HepG2 (cell line): ENCODE results near the gene ALDH7A1. TPM values are rescaled to one million over a fixed set of nuclear protein-coding genes. Genes with fewer than 3 reads are reported as not detected.

Experiments
- ATF1 ChIP-seq: IDR thresholded peaks from 2 replicates; pipeline ENCODE4 v1.6.1; 2016; ENCODE audit warnings: mild to moderate bottlenecking, control low read depth
- CBFB ChIP-seq: sonication (generic); formaldehyde crosslinking; IDR thresholded peaks from 2 replicates; pipeline ENCODE4 v1.4.0; 2020; ENCODE audit warnings: missing genetic modification reagents
- CBX5 ChIP-seq: sonication (generic); formaldehyde crosslinking; IDR thresholded peaks from 2 replicates; pipeline ENCODE4 v1.4.0; 2020; ENCODE audit warnings: missing genetic modification reagents, borderline replicate concordance
- DPF2 ChIP-seq: sonication (generic); formaldehyde crosslinking; IDR thresholded peaks from 2 replicates; pipeline ENCODE4 v1.4.0; 2020; ENCODE audit warnings: mild to moderate bottlenecking, low read depth, missing genetic modification reagents, borderline replicate concordance
- HMG20B ChIP-seq: conservative IDR thresholded peaks from 2 replicates; pipeline ENCODE4 v1.6.1; 2016; ENCODE audit warnings: missing genetic modification reagents, missing compliant biosample characterization
- NBN ChIP-seq: fragments of 450-650 bp; conservative IDR thresholded peaks from 2 replicates; pipeline ENCODE4 v1.6.1; 2017
- NFRKB ChIP-seq: fragments of 450-650 bp; IDR thresholded peaks from 2 replicates; pipeline ENCODE4 v1.6.1; 2017
- PHF5A ChIP-seq: IDR thresholded peaks from one replicate; pipeline ENCODE4 v1.6.1; 2018; ENCODE audit warnings: low read depth, missing genetic modification reagents; ENCODE audit not compliant: unreplicated experiment
- RBFOX2 ChIP-seq: fragments of 200-400 bp; formaldehyde crosslinking; IDR thresholded peaks from 2 replicates; pipeline ENCODE4 v1.6.1; 2017; ENCODE audit warnings: low read depth, mild to moderate bottlenecking, low read length
- SP2 ChIP-seq: sonication (generic); formaldehyde crosslinking; IDR thresholded peaks from 2 replicates; pipeline ENCODE4 v1.5.1; 2020; ENCODE audit warnings: mild to moderate bottlenecking, missing genetic modification reagents
- TBX3 ChIP-seq: fragments of 450-650 bp; IDR thresholded peaks from 2 replicates; pipeline ENCODE4 v1.6.1; 2017; ENCODE audit warnings: antibody characterized with exemption, mild to moderate bottlenecking, inconsistent platforms, borderline replicate concordance
- ZNF335 ChIP-seq: sonication (generic); formaldehyde crosslinking; IDR thresholded peaks from 2 replicates; pipeline ENCODE4 v1.4.0; 2020; ENCODE audit warnings: missing genetic modification reagents
- ZNF510 ChIP-seq: sonication (generic); formaldehyde crosslinking; IDR thresholded peaks from 2 replicates; pipeline ENCODE4 v1.4.0; 2020; ENCODE audit warnings: low read depth, mild to moderate bottlenecking, missing genetic modification reagents
- polyA plus RNA-seq, 8 experiments: library from polyadenylated mRNA; depleted of rRNA in 3 of 8; stranded (reverse) in 7 of 8; unstranded in 1 of 8; fragments of >200 nt; fragmentation: Illumina TruSeq in 4 of 8; extraction: Trizol in 4 of 8; gene quantifications; 2 replicates each; pipeline versions ENCODE4 v1.2.1 to v1.2.3, GENCODE V29; 2011 to 2016; ENCODE audit warnings: low read depth in 4 of 8, missing spikeins in 1 of 8, mixed read lengths in 1 of 8; ENCODE audit not compliant: insufficient read depth in 1 of 8
- total RNA-seq, 5 experiments: library from RNA; depleted of rRNA; stranded (reverse); fragments of >200 nt; fragmentation: Illumina TruSeq; extraction: Trizol; gene quantifications; 2 replicates each; pipeline ENCODE4 v1.2.3, GENCODE V29; 2016; ENCODE audit warnings: low read depth in 1 of 5
- TF ChIP-seq, protein P1 (sequence below): sonication (generic); formaldehyde crosslinking; IDR thresholded peaks from 2 replicates; pipeline ENCODE4 v1.4.0; 2020; ENCODE audit warnings: missing genetic modification reagents
- TF ChIP-seq, protein P2 (sequence below): IDR thresholded peaks from 2 replicates; pipeline ENCODE4 v1.6.1; 2012; ENCODE audit warnings: low read depth, low read length, improper control_type of control experiment
- TF ChIP-seq, protein P3 (sequence below): sonication (generic); formaldehyde crosslinking; IDR thresholded peaks from 2 replicates; pipeline ENCODE4 v1.4.0; 2020; ENCODE audit warnings: mild to moderate bottlenecking, missing genetic modification reagents
- TF ChIP-seq, protein P4 (sequence below): sonication (generic); formaldehyde crosslinking; IDR thresholded peaks from 2 replicates; pipeline ENCODE4 v1.9.0; 2022; ENCODE audit warnings: low read depth, missing genetic modification reagents
- TF ChIP-seq, protein P5 (sequence below): sonication (generic); formaldehyde crosslinking; IDR thresholded peaks from 2 replicates; pipeline ENCODE4 v1.5.1; 2020; ENCODE audit warnings: missing genetic modification reagents, mild to moderate bottlenecking, borderline replicate concordance
- TF ChIP-seq, protein P6 (sequence below): IDR thresholded peaks from 2 replicates; pipeline ENCODE4 v1.6.1; 2016; ENCODE audit warnings: control low read depth

The ALDH7A1 gene
- total and polyA plus RNA-seq, 2 of the 13 experiments (the other 11 are each of a cell fraction or from before 2014, with no cell fraction given) = 69.0 to 100 TPM

DNA sequence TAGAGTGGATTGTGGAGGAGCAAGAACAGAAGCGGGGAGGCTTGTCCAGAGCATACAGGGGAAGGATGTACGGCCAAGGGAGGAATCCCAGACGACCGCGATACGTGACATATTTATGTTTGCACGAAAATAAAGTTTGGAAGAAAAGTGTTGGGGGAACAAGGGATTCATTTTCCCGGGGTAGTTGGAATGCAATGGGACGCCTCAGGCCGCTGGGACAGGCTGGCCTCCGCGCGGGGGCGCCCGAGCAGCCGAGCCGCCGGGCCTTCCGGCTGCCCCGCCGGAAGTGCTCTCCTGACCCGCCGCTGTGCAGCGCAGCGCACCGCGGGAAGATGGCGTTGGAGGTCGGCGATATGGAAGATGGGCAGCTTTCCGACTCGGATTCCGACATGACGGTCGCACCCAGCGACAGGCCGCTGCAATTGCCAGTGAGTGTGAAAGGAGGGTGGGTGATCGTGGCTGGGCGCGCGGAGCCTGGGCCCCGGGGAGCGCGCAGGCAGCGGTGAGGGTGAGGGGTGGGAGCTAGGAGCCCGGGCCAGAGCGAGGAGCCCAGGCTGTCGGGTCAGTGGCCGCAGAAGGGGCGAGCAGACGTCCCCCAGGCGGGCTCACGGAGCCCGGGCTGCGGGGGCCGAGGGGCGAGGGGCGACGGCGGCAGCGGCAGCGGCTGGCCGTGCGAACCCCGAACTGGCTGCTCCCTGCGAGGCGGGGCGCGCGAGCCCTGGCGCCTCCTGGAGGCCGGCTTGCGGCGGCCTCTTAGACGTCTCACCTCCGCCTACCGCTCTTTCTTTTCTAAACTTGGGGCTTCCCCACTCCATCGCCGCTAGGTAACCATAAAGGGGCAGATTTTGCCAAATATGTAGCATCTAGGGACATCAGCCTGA is 5.9 kb upstream of the ALDH7A1 start, which contains the start of gene PHAX (continued):
- TF ChIP-seq RBFOX2 (peak; percentile 96), ATF1 (CRISPR knock-in tag) (no peak), CBFB (CRISPR knock-in tag) (peak; percentile 48; the same call in 1 of the 2 replicates), TBX3 (no peak), SP2 (no peak; the same call in 1 of the 2 replicates), PHF5A (no peak), NBN (no peak), CBX5 (CRISPR knock-in tag) (no peak), ZNF510 (CRISPR knock-in tag) (no peak), ZNF335 (CRISPR knock-in tag) (no peak), NFRKB (no peak), DPF2 (CRISPR knock-in tag) (no peak), HMG20B (CRISPR knock-in tag) (no peak)
- TF ChIP-seq, protein P1, sequence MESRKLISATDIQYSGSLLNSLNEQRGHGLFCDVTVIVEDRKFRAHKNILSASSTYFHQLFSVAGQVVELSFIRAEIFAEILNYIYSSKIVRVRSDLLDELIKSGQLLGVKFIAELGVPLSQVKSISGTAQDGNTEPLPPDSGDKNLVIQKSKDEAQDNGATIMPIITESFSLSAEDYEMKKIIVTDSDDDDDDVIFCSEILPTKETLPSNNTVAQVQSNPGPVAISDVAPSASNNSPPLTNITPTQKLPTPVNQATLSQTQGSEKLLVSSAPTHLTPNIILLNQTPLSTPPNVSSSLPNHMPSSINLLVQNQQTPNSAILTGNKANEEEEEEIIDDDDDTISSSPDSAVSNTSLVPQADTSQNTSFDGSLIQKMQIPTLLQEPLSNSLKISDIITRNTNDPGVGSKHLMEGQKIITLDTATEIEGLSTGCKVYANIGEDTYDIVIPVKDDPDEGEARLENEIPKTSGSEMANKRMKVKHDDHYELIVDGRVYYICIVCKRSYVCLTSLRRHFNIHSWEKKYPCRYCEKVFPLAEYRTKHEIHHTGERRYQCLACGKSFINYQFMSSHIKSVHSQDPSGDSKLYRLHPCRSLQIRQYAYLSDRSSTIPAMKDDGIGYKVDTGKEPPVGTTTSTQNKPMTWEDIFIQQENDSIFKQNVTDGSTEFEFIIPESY = peak; percentile 61
- TF ChIP-seq, protein P2, sequence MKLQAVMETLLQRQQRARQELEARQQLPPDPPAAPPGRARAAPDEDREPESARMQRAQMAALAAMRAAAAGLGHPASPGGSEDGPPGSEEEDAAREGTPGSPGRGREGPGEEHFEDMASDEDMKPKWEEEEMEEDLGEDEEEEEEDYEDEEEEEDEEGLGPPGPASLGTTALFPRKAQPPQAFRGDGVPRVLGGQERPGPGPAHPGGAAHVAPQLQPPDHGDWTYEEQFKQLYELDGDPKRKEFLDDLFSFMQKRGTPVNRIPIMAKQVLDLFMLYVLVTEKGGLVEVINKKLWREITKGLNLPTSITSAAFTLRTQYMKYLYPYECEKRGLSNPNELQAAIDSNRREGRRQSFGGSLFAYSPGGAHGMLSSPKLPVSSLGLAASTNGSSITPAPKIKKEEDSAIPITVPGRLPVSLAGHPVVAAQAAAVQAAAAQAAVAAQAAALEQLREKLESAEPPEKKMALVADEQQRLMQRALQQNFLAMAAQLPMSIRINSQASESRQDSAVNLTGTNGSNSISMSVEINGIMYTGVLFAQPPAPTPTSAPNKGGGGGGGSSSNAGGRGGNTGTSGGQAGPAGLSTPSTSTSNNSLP = no peak
- TF ChIP-seq, protein P3, sequence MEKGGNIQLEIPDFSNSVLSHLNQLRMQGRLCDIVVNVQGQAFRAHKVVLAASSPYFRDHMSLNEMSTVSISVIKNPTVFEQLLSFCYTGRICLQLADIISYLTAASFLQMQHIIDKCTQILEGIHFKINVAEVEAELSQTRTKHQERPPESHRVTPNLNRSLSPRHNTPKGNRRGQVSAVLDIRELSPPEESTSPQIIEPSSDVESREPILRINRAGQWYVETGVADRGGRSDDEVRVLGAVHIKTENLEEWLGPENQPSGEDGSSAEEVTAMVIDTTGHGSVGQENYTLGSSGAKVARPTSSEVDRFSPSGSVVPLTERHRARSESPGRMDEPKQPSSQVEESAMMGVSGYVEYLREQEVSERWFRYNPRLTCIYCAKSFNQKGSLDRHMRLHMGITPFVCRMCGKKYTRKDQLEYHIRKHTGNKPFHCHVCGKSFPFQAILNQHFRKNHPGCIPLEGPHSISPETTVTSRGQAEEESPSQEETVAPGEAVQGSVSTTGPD = no peak
- TF ChIP-seq, protein P4, sequence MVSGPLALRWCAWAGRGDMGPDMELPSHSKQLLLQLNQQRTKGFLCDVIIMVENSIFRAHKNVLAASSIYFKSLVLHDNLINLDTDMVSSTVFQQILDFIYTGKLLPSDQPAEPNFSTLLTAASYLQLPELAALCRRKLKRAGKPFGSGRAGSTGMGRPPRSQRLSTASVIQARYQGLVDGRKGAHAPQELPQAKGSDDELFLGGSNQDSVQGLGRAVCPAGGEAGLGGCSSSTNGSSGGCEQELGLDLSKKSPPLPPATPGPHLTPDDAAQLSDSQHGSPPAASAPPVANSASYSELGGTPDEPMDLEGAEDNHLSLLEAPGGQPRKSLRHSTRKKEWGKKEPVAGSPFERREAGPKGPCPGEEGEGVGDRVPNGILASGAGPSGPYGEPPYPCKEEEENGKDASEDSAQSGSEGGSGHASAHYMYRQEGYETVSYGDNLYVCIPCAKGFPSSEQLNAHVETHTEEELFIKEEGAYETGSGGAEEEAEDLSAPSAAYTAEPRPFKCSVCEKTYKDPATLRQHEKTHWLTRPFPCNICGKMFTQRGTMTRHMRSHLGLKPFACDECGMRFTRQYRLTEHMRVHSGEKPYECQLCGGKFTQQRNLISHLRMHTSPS (CRISPR knock-in tag) = no peak
- TF ChIP-seq, protein P5, sequence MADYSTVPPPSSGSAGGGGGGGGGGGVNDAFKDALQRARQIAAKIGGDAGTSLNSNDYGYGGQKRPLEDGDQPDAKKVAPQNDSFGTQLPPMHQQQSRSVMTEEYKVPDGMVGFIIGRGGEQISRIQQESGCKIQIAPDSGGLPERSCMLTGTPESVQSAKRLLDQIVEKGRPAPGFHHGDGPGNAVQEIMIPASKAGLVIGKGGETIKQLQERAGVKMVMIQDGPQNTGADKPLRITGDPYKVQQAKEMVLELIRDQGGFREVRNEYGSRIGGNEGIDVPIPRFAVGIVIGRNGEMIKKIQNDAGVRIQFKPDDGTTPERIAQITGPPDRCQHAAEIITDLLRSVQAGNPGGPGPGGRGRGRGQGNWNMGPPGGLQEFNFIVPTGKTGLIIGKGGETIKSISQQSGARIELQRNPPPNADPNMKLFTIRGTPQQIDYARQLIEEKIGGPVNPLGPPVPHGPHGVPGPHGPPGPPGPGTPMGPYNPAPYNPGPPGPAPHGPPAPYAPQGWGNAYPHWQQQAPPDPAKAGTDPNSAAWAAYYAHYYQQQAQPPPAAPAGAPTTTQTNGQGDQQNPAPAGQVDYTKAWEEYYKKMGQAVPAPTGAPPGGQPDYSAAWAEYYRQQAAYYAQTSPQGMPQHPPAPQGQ = no peak
- TF ChIP-seq, protein P6, sequence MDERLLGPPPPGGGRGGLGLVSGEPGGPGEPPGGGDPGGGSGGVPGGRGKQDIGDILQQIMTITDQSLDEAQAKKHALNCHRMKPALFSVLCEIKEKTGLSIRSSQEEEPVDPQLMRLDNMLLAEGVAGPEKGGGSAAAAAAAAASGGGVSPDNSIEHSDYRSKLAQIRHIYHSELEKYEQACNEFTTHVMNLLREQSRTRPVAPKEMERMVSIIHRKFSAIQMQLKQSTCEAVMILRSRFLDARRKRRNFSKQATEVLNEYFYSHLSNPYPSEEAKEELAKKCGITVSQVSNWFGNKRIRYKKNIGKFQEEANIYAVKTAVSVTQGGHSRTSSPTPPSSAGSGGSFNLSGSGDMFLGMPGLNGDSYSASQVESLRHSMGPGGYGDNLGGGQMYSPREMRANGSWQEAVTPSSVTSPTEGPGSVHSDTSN = no peak
